Coronary artery (tissue), 2 donors: ENCODE results near the gene SYT15.

ENCODE experiments used
- DNase-seq: peaks from one replicate; pipeline ENCODE4 v3.0.0-alpha.2; 2017; ENCODE audit warnings: low spot score
- H3K27ac ChIP-seq, 2 donors: fragments of 200-600 bp; sonication (generic); one replicate each; pipeline ENCODE4 v1.5.1; 2016 to 2019
- H3K4me3 ChIP-seq: fragments of 200-600 bp; sonication (generic); 2 replicates; pipeline ENCODE4 v1.5.1; 2016; ENCODE audit warnings: mild to moderate bottlenecking, moderate library complexity
- TF ChIP-seq, protein P1 (sequence below): fragments of 200-600 bp; sonication (generic); IDR thresholded peaks from one replicate; pipeline ENCODE4 v1.5.1; 2019; ENCODE audit warnings: antibody characterized with exemption

SYT15 gene

GRCh38 chr10:46538155-46538554 lies 40.8 kb upstream of the SYT15 start:
- no peak overlapping the region for H3K4me3 ChIP-seq
- TF ChIP-seq, protein P1, sequence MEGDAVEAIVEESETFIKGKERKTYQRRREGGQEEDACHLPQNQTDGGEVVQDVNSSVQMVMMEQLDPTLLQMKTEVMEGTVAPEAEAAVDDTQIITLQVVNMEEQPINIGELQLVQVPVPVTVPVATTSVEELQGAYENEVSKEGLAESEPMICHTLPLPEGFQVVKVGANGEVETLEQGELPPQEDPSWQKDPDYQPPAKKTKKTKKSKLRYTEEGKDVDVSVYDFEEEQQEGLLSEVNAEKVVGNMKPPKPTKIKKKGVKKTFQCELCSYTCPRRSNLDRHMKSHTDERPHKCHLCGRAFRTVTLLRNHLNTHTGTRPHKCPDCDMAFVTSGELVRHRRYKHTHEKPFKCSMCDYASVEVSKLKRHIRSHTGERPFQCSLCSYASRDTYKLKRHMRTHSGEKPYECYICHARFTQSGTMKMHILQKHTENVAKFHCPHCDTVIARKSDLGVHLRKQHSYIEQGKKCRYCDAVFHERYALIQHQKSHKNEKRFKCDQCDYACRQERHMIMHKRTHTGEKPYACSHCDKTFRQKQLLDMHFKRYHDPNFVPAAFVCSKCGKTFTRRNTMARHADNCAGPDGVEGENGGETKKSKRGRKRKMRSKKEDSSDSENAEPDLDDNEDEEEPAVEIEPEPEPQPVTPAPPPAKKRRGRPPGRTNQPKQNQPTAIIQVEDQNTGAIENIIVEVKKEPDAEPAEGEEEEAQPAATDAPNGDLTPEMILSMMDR = no peak
- no peak overlapping the region for H3K27ac ChIP-seq
- DNase-seq = no peak

GRCh38 chr10:46538717-46539426 lies 40.1 kb upstream of the SYT15 start:
- TF ChIP-seq, protein P1 = no peak
- DNase-seq = no peak
- Histone ChIP-seq H3K27ac (no peak overlapping the region), H3K4me3 (no peak overlapping the region)

DNA sequence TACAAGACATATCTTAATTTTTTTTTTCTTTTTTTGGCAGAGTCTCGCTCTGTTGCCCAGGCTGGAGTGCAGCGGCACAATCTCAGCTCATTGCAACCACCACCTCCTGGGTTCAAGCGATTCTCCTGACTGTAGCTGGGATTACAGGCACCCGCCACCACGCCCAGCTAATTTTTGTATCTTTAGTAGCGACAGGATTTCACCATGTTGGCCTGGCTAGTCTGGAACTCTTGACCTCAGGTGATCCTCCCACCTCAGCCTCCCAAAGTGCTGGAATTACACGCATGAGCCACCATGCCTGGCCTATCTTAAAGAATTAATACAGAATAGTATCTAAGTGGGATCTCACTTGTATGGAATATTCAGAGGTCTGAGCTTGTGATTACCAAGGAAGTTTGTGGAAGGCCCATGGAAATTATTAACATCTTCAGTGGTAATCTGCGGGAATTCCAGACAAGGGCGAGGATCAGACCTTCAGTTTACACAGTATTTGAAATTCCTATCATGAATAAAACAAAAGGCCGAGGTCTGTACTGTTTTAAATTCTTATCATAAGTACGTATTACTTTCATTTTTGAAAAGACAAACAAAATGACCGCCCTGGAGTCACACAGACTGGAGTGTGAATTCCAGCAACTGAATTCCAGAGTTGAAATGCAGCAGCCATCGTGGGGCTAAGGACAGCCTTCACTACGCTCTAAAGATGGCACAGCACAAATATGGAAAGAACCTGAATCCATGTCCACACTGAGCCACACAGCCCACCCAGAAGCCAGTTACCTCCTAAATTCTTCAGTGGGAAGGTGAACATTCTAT lies 39.1 kb upstream of the SYT15 start:
- DNase-seq = no peak
- peak overlapping the region in 1 of 2 donors; percentile 43 for H3K27ac ChIP-seq
- H3K4me3 ChIP-seq = peak overlapping the region; percentile 29

GRCh38 chr10:46540412-46541016 lies 38.4 kb upstream of the SYT15 start:
- TF ChIP-seq, protein P1 = no peak
- DNase-seq = no peak
- H3K27ac ChIP-seq = peak overlapping the region in 1 of 2 donors; percentile 43
- H3K4me3 ChIP-seq = peak overlapping the region; percentile 61

More for the DNA sequence above, 39.1 kb upstream of the SYT15 start:
- TF ChIP-seq, protein P1 = no peak

- Histone ChIP-seq H3K4me3 (peak overlapping the region; percentile 61), H3K27ac (no peak overlapping the region)
- no peak for DNase-seq
Observed at GRCh38 chr10:46541017-46541661, 37.8 kb upstream of the SYT15 start.

More at GRCh38 chr10:46541017-46541661, 37.8 kb upstream of the SYT15 start:
- TF ChIP-seq, protein P1 = no peak
